ENCODE results near the gene SMARCAD1.
"Not testable (repeated sequence)": the region's sequence is repeated elsewhere in the genome, so short reads cannot be mapped to it uniquely, and the experiment has no call there.

Gene SMARCAD1

DNA sequence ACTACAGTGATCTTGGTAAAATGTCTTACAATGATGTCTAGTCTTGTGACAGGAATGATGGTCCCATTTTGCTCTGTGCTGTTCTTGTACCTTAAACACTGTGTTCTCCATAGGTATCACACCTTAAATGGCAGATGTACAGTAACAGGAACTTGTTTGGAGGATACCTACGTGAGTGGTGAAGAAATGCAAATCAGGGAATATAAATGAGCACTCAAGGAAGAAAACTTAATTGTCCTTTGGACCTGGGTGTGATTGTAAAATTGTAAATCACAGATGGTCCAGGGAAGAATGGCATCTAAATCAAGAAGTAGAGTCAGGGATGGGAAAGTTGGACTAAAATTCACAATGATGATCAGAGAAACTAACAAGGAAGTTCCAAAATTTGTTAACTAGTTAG lies 122.3 kb downstream of the SMARCAD1 start:
- WGBS (ENCODE audit: insufficient coverage) = 100% methylated on average over 1 of the region's 1 CpG
- Histone ChIP-seq H3K9me3 (ENCODE audit: control extremely low read depth in 1 of 5, control insufficient read depth in 4 of 5, insufficient read depth in 2 of 5, low read depth in 1 of 5, low read length in 4 of 5) (peaks cover 4 to 30% (median 19%) of the 10 kb centered on the region in 5 experiments), H3K4me1 (ENCODE audit: control extremely low read depth in 1 of 4, control insufficient read depth in 4 of 4, insufficient read depth in 4 of 4, low read length in 3 of 4) (peaks cover 0 to 3% (median 0%) of the 10 kb centered on the region in 4 experiments), H3K4me3 (ENCODE audit: control insufficient read depth in 1 of 7, extremely low read depth in 1 of 7, insufficient read depth in 4 of 7, low read depth in 2 of 7, low read length in 6 of 7) (no peak overlapping the region), H3K27me3 (replicated peaks in 2 of 5; ENCODE audit: control insufficient read depth in 4 of 5, insufficient read depth in 5 of 5, low read length in 4 of 5) (no peaks in the 10 kb centered on the region), H3K27ac (ENCODE audit: insufficient read depth in 1 of 2, low read depth in 1 of 2, low read length in 2 of 2, poor library complexity in 1 of 2, severe bottlenecking in 2 of 2) (no peak overlapping the region), H3K36me3 (ENCODE audit: control insufficient read depth in 4 of 4, insufficient read depth in 4 of 4, low read length in 3 of 4) (peaks cover 5 to 39% (median 22%) of the 10 kb centered on the region in 4 experiments)
- POLR2A ChIA-PET = no interaction called here
- CTCF ChIA-PET = interaction anchor here (1.1 kb wide), 1 partner anchor 12 kb away, joined by 4 read pairs; no protein-coding TSS in a partner anchor
- no peak for DNase-seq

- no peaks in the 10 kb centered on the region for H3K27me3 ChIP-seq (replicated peaks in 2 of 5; ENCODE audit: control insufficient read depth in 4 of 5, insufficient read depth in 5 of 5, low read length in 4 of 5)
- ChIA-PET CTCF (interaction anchor here (0.7 to 4.0 kb wide), 14 partner anchors 8 to 259 kb away, joined by 3 to 33 read pairs (median 4); partner anchors contain the start of gene HPGDS), POLR2A (no interaction called here)
- peak in 2 of 3 donors; percentile 51 to 55 for DNase-seq
- no peak overlapping the region for H3K27ac ChIP-seq (ENCODE audit: insufficient read depth in 1 of 2, low read depth in 1 of 2, low read length in 2 of 2, poor library complexity in 1 of 2, severe bottlenecking in 2 of 2)
- peaks cover 0 to 9% (median under 1%) of the 10 kb centered on the region in 4 experiments for H3K4me1 ChIP-seq (ENCODE audit: control extremely low read depth in 1 of 4, control insufficient read depth in 4 of 4, insufficient read depth in 4 of 4, low read length in 3 of 4)
- H3K4me3 ChIP-seq (ENCODE audit: control insufficient read depth in 1 of 7, extremely low read depth in 1 of 7, insufficient read depth in 4 of 7, low read depth in 2 of 7, low read length in 6 of 7) = peak overlapping the region in 3 of 7 experiments; percentile 4 to 57 (median 22)
- peaks cover 0 to 6% (median 0%) of the 10 kb centered on the region in 5 experiments for H3K9me3 ChIP-seq (ENCODE audit: control extremely low read depth in 1 of 5, control insufficient read depth in 4 of 5, insufficient read depth in 2 of 5, low read depth in 1 of 5, low read length in 4 of 5)
- peaks cover 0 to 27% (median 15%) of the 10 kb centered on the region in 4 experiments for H3K36me3 ChIP-seq (ENCODE audit: control insufficient read depth in 4 of 4, insufficient read depth in 4 of 4, low read length in 3 of 4)
- 86% methylated on average over 1 of the region's 5 CpGs for WGBS (ENCODE audit: insufficient coverage)
These were observed 125.4 kb downstream of the SMARCAD1 start for GRCh38 chr4:94332983-94333590.

DNA sequence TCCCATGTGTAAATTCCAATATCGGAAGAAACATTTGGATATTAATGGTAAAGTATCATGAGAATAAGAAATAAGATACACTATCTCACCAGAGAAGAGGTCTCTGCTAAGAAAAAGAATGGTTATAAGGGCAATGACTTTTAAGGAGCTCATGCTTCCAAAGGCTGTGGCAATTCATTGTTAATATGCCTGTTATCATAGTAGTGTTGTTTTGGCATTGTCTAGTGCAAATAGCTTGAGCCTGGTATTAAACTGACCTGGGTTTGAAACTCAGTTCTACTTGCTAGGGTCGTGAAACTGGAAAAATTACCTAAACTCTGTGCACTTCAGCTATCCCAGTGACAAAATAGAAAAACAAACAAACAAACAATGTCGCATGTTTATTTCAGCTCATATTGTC lies 126.2 kb downstream of the SMARCAD1 start:
- CTCF ChIA-PET = interaction anchor here (0.7 to 4.0 kb wide), 13 partner anchors 9 to 259 kb away, joined by 3 to 33 read pairs (median 4); partner anchors contain the start of gene HPGDS
- 100% methylated on average over 1 of the region's 3 CpGs for WGBS (ENCODE audit: insufficient coverage)

DNA sequence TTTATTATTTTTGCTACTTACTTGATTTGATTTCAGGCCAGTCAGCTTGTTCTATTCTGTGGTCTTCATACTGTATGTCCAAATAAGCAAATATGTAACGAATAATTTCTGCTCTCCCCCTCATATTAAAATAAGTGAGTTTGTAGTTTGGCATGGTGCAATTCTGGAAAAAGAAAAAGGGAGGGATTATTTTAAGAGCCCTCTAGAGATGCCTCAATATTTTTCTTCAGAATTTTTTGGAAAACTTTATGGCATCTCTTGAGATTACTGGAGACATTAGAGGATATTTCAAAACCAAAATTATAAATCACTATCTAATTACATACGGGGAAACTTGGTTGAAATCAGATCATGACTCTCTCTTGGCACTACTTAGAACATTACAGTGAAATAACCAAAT lies 126.8 kb downstream of the SMARCAD1 start:
- Histone ChIP-seq H3K27ac (ENCODE audit: insufficient read depth in 1 of 2, low read depth in 1 of 2, low read length in 2 of 2, poor library complexity in 1 of 2, severe bottlenecking in 2 of 2) (no peak overlapping the region), H3K27me3 (replicated peaks in 2 of 5; ENCODE audit: control insufficient read depth in 4 of 5, insufficient read depth in 5 of 5, low read length in 4 of 5) (no peaks in the 10 kb centered on the region), H3K4me1 (ENCODE audit: control extremely low read depth in 1 of 4, control insufficient read depth in 4 of 4, insufficient read depth in 4 of 4, low read length in 3 of 4) (peaks cover 4 to 21% (median 11%) of the 10 kb centered on the region in 4 experiments), H3K9me3 (ENCODE audit: control extremely low read depth in 1 of 5, control insufficient read depth in 4 of 5, insufficient read depth in 2 of 5, low read depth in 1 of 5, low read length in 4 of 5) (no peaks in the 10 kb centered on the region), H3K36me3 (ENCODE audit: control insufficient read depth in 4 of 4, insufficient read depth in 4 of 4, low read length in 3 of 4) (peaks cover 0 to 18% (median 7%) of the 10 kb centered on the region in 4 experiments), H3K4me3 (ENCODE audit: control insufficient read depth in 1 of 7, extremely low read depth in 1 of 7, insufficient read depth in 4 of 7, low read depth in 2 of 7, low read length in 6 of 7) (no peak overlapping the region)
- ChIA-PET CTCF (interaction anchor here (0.7 to 4.0 kb wide), 11 partner anchors 10 to 258 kb away, joined by 3 to 33 read pairs (median 4); no protein-coding TSS in a partner anchor), POLR2A (no interaction called here)
- WGBS (ENCODE audit: insufficient coverage) = no CpG with 5 or more reads among the region's 2 CpGs
- DNase-seq = no peak

More for the DNA sequence above, 126.2 kb downstream of the SMARCAD1 start:
- no peak overlapping the region for H3K27ac ChIP-seq (ENCODE audit: insufficient read depth in 1 of 2, low read depth in 1 of 2, low read length in 2 of 2, poor library complexity in 1 of 2, severe bottlenecking in 2 of 2)
- H3K27me3 ChIP-seq (replicated peaks in 2 of 5; ENCODE audit: control insufficient read depth in 4 of 5, insufficient read depth in 5 of 5, low read length in 4 of 5) = no peaks in the 10 kb centered on the region
- H3K4me3 ChIP-seq (ENCODE audit: control insufficient read depth in 1 of 7, extremely low read depth in 1 of 7, insufficient read depth in 4 of 7, low read depth in 2 of 7, low read length in 6 of 7) = no peak overlapping the region
- DNase-seq = no peak
- peaks cover 0 to 24% (median 12%) of the 10 kb centered on the region in 4 experiments for H3K36me3 ChIP-seq (ENCODE audit: control insufficient read depth in 4 of 4, insufficient read depth in 4 of 4, low read length in 3 of 4)
- peaks cover 3 to 16% (median 5%) of the 10 kb centered on the region in 4 experiments for H3K4me1 ChIP-seq (ENCODE audit: control extremely low read depth in 1 of 4, control insufficient read depth in 4 of 4, insufficient read depth in 4 of 4, low read length in 3 of 4)
- H3K9me3 ChIP-seq (ENCODE audit: control extremely low read depth in 1 of 5, control insufficient read depth in 4 of 5, insufficient read depth in 2 of 5, low read depth in 1 of 5, low read length in 4 of 5) = peaks cover 0 to 2% (median 0%) of the 10 kb centered on the region in 5 experiments
- POLR2A ChIA-PET = no interaction called here

- H3K9me3 ChIP-seq (ENCODE audit: control extremely low read depth in 1 of 5, control insufficient read depth in 4 of 5, insufficient read depth in 2 of 5, low read depth in 1 of 5, low read length in 4 of 5) = no peaks in the 10 kb centered on the region
- no peak overlapping the region for H3K4me3 ChIP-seq (ENCODE audit: control insufficient read depth in 1 of 7, extremely low read depth in 1 of 7, insufficient read depth in 4 of 7, low read depth in 2 of 7, low read length in 6 of 7)
- DNase-seq = no peak
- H3K27me3 ChIP-seq (replicated peaks in 2 of 5; ENCODE audit: control insufficient read depth in 4 of 5, insufficient read depth in 5 of 5, low read length in 4 of 5) = no peaks in the 10 kb centered on the region
- H3K36me3 ChIP-seq (ENCODE audit: control insufficient read depth in 4 of 4, insufficient read depth in 4 of 4, low read length in 3 of 4) = peaks cover 0 to 14% (median 4%) of the 10 kb centered on the region in 4 experiments
- WGBS (ENCODE audit: insufficient coverage) = 100% methylated on average over 1 of the region's 3 CpGs
- CTCF ChIA-PET = interaction anchor here (1.1 to 4.0 kb wide), 4 partner anchors 11 to 239 kb away, joined by 3 to 18 read pairs (median 4); no protein-coding TSS in a partner anchor
- peaks cover 7 to 25% (median 13%) of the 10 kb centered on the region in 4 experiments for H3K4me1 ChIP-seq (ENCODE audit: control extremely low read depth in 1 of 4, control insufficient read depth in 4 of 4, insufficient read depth in 4 of 4, low read length in 3 of 4)
- no peak overlapping the region for H3K27ac ChIP-seq (ENCODE audit: insufficient read depth in 1 of 2, low read depth in 1 of 2, low read length in 2 of 2, poor library complexity in 1 of 2, severe bottlenecking in 2 of 2)
- POLR2A ChIA-PET = no interaction called here
These were observed 127.3 kb downstream of the SMARCAD1 start for GRCh38 chr4:94334962-94335361.

GRCh38 chr4:94336303-94336702 lies 128.6 kb downstream of the SMARCAD1 start:
- no peak overlapping the region for H3K4me3 ChIP-seq (ENCODE audit: control insufficient read depth in 1 of 7, extremely low read depth in 1 of 7, insufficient read depth in 4 of 7, low read depth in 2 of 7, low read length in 6 of 7)
- no peak for DNase-seq
- peaks cover 0 to 11% (median 4%) of the 10 kb centered on the region in 4 experiments for H3K36me3 ChIP-seq (ENCODE audit: control insufficient read depth in 4 of 4, insufficient read depth in 4 of 4, low read length in 3 of 4)
- H3K27me3 ChIP-seq (replicated peaks in 2 of 5; ENCODE audit: control insufficient read depth in 4 of 5, insufficient read depth in 5 of 5, low read length in 4 of 5) = no peaks in the 10 kb centered on the region
- no peak overlapping the region for H3K27ac ChIP-seq (ENCODE audit: insufficient read depth in 1 of 2, low read depth in 1 of 2, low read length in 2 of 2, poor library complexity in 1 of 2, severe bottlenecking in 2 of 2)
- POLR2A ChIA-PET = interaction anchor here (0.6 kb wide), 1 partner anchor 210 kb away, joined by 3 read pairs; no protein-coding TSS in a partner anchor
- CTCF ChIA-PET = interaction anchor here (1.3 kb wide), 1 partner anchor 54 kb away, joined by 4 read pairs; no protein-coding TSS in a partner anchor
- no CpG with 5 or more reads among the region's 3 CpGs for WGBS (ENCODE audit: insufficient coverage)
- peaks cover 7 to 28% (median 13%) of the 10 kb centered on the region in 4 experiments for H3K4me1 ChIP-seq (ENCODE audit: control extremely low read depth in 1 of 4, control insufficient read depth in 4 of 4, insufficient read depth in 4 of 4, low read length in 3 of 4)
- H3K9me3 ChIP-seq (ENCODE audit: control extremely low read depth in 1 of 5, control insufficient read depth in 4 of 5, insufficient read depth in 2 of 5, low read depth in 1 of 5, low read length in 4 of 5) = no peaks in the 10 kb centered on the region

- not testable (repeated sequence) for H3K9me3 ChIP-seq (ENCODE audit: control extremely low read depth in 1 of 5, control insufficient read depth in 4 of 5, insufficient read depth in 2 of 5, low read depth in 1 of 5, low read length in 4 of 5)
- WGBS (ENCODE audit: insufficient coverage) = 83% methylated on average over 2 of the region's 5 CpGs
These were observed 129.1 kb downstream of the SMARCAD1 start for GRCh38 chr4:94336791-94337190.

More at GRCh38 chr4:94336791-94337190, 129.1 kb downstream of the SMARCAD1 start:
- H3K27me3 ChIP-seq (replicated peaks in 2 of 5; ENCODE audit: control insufficient read depth in 4 of 5, insufficient read depth in 5 of 5, low read length in 4 of 5); H3K36me3 ChIP-seq (ENCODE audit: control insufficient read depth in 4 of 4, insufficient read depth in 4 of 4, low read length in 3 of 4); DNase-seq; POLR2A ChIA-PET; H3K27ac ChIP-seq (ENCODE audit: insufficient read depth in 1 of 2, low read depth in 1 of 2, low read length in 2 of 2, poor library complexity in 1 of 2, severe bottlenecking in 2 of 2); H3K4me3 ChIP-seq (ENCODE audit: control insufficient read depth in 1 of 7, extremely low read depth in 1 of 7, insufficient read depth in 4 of 7, low read depth in 2 of 7, low read length in 6 of 7): not testable (repeated sequence)
- H3K4me1 ChIP-seq (ENCODE audit: control extremely low read depth in 1 of 4, control insufficient read depth in 4 of 4, insufficient read depth in 4 of 4, low read length in 3 of 4) = peaks cover 7 to 32% (median 16%) of the 10 kb centered on the region in 4 experiments
- CTCF ChIA-PET = interaction anchor here (1.3 kb wide), 1 partner anchor 53 kb away, joined by 4 read pairs; no protein-coding TSS in a partner anchor
